ENCODE measurements around the gene SUPT20HL2.

GRCh38 chrX:24357106-24357505 is 43.2 kb upstream of the SUPT20HL2 start:
- TF ChIP-seq GABPA (IDR thresholded peaks at IDR 0.05; ENCODE audit: low read depth) (no peak), ELF1 (IDR thresholded peaks at IDR 0.05) (no peak), MAX (IDR thresholded peaks at IDR 0.05; ENCODE audit: low read depth) (no peak), CTCF (IDR thresholded peaks at IDR 0.05) (no peak), SMC3 (IDR thresholded peaks at IDR 0.05; ENCODE audit: low read depth, low read length) (no peak), YY1 (IDR thresholded peaks at IDR 0.05; ENCODE audit: low read depth) (no peak), SIN3A (IDR thresholded peaks at IDR 0.05; ENCODE audit: borderline replicate concordance, low read depth, low read length) (no peak), RCOR1 (IDR thresholded peaks at IDR 0.05; ENCODE audit: low read length) (no peak), REST (IDR thresholded peaks at IDR 0.05; ENCODE audit: low read depth, low read length) (no peak), TEAD4 (IDR thresholded peaks at IDR 0.05; ENCODE audit: borderline replicate concordance, insufficient read depth) (no peak), USF1 (IDR thresholded peaks at IDR 0.05; ENCODE audit: borderline replicate concordance, low read depth) (no peak), EZH2phosphoT487 (IDR thresholded peaks at IDR 0.05; ENCODE audit: borderline replicate concordance, low read depth) (no peak), JUND (IDR thresholded peaks at IDR 0.05) (no peak)

Measured in SK-N-SH (cell line).